Small intestine (tissue), 7 donors: ENCODE data around the gene SLC9A9. TPM values are rescaled to one million over a fixed set of nuclear protein-coding genes. Genes with fewer than 3 reads are reported as not detected.

Source experiments
- DNase-seq, 2 donors: peaks; one replicate each; pipeline versions ENCODE4 v3.0.0 to v3.0.0-alpha.2; 2013
- FAIRE-seq: peaks from 2 replicates; lab custom pipeline; 2012; peaks lifted over from hg19 to GRCh38; lab: Jason Lieb, UNC
- H3K27ac ChIP-seq, 3 donors: one replicate each; pipeline ENCODE4 v1.5.1; 2013; ENCODE audit warnings: low read length in 2 of 3, mild to moderate bottlenecking in 2 of 3, control low read depth in 1 of 3, inconsistent platforms in 1 of 3, low read depth in 1 of 3, moderate library complexity in 1 of 3
- H3K27me3 ChIP-seq, 3 donors: one replicate each; pipeline ENCODE4 v1.6.1; 2013; ENCODE audit warnings: low read length in 3 of 3, inconsistent platforms in 1 of 3; ENCODE audit not compliant: control insufficient read depth in 3 of 3, insufficient read depth in 3 of 3
- H3K36me3 ChIP-seq, 3 donors: one replicate each; pipeline ENCODE4 v1.6.1; 2013; ENCODE audit warnings: low read length in 3 of 3, inconsistent platforms in 1 of 3, low read depth in 1 of 3, mild to moderate bottlenecking in 1 of 3, moderate library complexity in 1 of 3; ENCODE audit not compliant: control insufficient read depth in 3 of 3, insufficient read depth in 2 of 3
- H3K4me1 ChIP-seq, 3 donors: one replicate each; pipeline ENCODE4 v1.6.1; 2013; ENCODE audit warnings: low read length in 2 of 3, inconsistent platforms in 1 of 3, low read depth in 1 of 3, mild to moderate bottlenecking in 1 of 3, moderate library complexity in 1 of 3; ENCODE audit not compliant: control insufficient read depth in 3 of 3, insufficient read depth in 2 of 3
- H3K4me3 ChIP-seq, 3 donors: one replicate each; pipeline ENCODE4 v1.5.1; 2013; ENCODE audit warnings: low read length in 3 of 3, control low read depth in 1 of 3, inconsistent platforms in 1 of 3, low read depth in 1 of 3, mild to moderate bottlenecking in 1 of 3, moderate library complexity in 1 of 3
- H3K9me3 ChIP-seq, 2 donors: one replicate each; pipeline ENCODE4 v1.6.1; 2013; ENCODE audit warnings: low read depth in 1 of 2, low read length in 1 of 2; ENCODE audit not compliant: control insufficient read depth in 2 of 2, insufficient read depth in 1 of 2
- WGBS, 3 donors: extraction: QIAGEN DNeasy Blood & Tissue Kit; methylation state at CpG; one replicate each; pipeline ENCODE4 v1.1.7; 2013; 5-methylcytosine and 5-hydroxymethylcytosine counted together
- polyA plus RNA-seq, 4 donors: library from polyadenylated mRNA; stranded (reverse) in 3 of 4; unstranded in 1 of 4; fragments of 200-250 nt in 3 of 4; fragments of 120-200 nt in 1 of 4; gene quantifications; one replicate each; pipeline versions ENCODE4 v1.2.1 to v1.2.3, GENCODE V29; 2013
- donor health status: healthy with polysubstance abuse.
- donor health status: control.
- donor health status: control.
- donor health status: Bipolar disorder and iron deficiency.
- donor health status: healthy.

Gene SLC9A9
- polyA plus RNA-seq, 4 donors = 1.4 to 4.6 (median 4.1) TPM; not detected in 1

DNA sequence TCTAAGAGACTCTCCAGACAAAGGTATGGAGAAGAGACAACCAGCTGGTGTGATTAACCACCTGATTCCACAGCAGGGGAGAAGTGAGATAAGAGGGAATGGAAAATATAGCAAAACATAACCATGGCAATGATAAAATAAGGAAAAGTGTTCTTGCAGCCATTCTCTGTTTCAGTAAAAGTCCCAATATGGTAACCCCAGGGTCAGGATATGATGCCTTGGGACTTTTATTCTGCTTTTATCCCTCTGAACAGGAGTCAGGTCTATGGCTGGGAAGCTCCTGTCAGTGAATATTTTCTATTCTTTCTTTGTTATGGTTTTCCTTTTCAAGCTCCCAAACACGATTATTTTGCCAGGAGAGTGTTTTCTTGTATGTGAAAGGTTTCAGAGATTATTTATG, 94.2 kb downstream of the SLC9A9 start:
- Histone ChIP-seq H3K27me3 (no peaks in the 10 kb centered on the region), H3K9me3 (no peaks in the 10 kb centered on the region), H3K36me3 (no peaks in the 10 kb centered on the region), H3K4me3 (no peak overlapping the region), H3K27ac (no peak overlapping the region), H3K4me1 (peaks cover 0 to 2% (median 0%) of the 10 kb centered on the region in 3 donors)
- no peak for DNase-seq
- WGBS, 3 donors = 47 to 64% (median 57%) methylated on average over 1 of the region's 1 CpG
- FAIRE-seq = no peak

GRCh38 chr3:143753456-143753855, 94.8 kb downstream of the SLC9A9 start:
- Histone ChIP-seq H3K4me3 (no peak overlapping the region), H3K9me3 (no peaks in the 10 kb centered on the region), H3K36me3 (no peaks in the 10 kb centered on the region), H3K27me3 (no peaks in the 10 kb centered on the region), H3K4me1 (peaks cover 0 to 2% (median 0%) of the 10 kb centered on the region in 3 donors), H3K27ac (no peak overlapping the region)
- DNase-seq (no peak), FAIRE-seq (no peak)

DNA sequence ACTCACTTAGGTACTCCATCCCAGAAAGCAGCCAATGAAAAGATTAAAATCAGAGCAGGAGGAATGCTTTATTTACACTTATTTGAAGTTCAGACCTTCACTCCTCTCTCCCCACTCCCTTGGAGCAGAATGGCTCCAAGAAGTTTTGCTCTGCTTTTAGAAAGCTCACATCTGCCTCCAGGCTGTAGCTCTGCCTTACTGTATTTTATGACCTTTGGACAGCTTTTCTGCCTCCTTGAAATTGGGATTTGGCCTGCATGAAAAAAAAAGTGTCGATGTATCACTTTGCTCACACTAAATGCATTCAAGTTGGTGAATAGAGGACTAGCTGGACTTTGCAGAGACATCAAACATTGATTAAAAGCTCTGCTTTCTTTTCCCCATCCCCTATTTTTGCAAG, 95.3 kb downstream of the SLC9A9 start:
- H3K4me1 ChIP-seq = peaks cover 0 to 2% (median 0%) of the 10 kb centered on the region in 3 donors
- 55 to 76% (median 69%) methylated on average over 1 of the region's 1 CpG for WGBS, 3 donors
- DNase-seq = no peak
- H3K27ac ChIP-seq = no peak overlapping the region
- no peak overlapping the region for H3K4me3 ChIP-seq
- no peak for FAIRE-seq
- no peaks in the 10 kb centered on the region for H3K27me3 ChIP-seq
- no peaks in the 10 kb centered on the region for H3K36me3 ChIP-seq
- no peaks in the 10 kb centered on the region for H3K9me3 ChIP-seq

DNA sequence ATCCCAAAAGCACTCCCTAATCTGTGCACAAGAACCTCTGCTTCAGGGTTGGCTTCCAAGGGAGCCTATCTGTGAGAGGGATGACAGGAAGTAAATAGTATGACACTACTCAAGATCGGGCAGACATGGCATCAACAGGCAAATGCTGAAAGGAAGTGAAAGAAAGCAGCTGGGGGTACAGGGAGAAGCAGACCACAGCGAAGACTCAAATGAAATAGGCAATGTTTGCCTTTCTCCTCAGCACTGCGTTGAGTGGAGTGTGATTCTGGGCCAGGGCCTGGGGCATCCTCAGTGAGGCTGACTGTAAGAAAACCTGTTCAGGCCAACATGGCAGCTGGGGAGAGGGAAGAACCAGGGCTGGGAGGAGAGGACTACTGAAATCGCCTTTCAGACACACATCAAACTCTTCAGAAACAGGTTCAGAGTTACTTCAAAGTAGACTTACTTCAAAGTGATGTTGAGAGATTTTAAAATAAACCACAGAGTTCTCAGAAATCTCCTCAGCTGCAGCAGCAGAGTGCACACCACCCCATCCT, 96.6 kb downstream of the SLC9A9 start:
- Histone ChIP-seq H3K4me3 (no peak overlapping the region), H3K36me3 (no peaks in the 10 kb centered on the region), H3K27ac (no peak overlapping the region), H3K9me3 (no peaks in the 10 kb centered on the region), H3K4me1 (peaks cover 0 to 2% (median 0%) of the 10 kb centered on the region in 3 donors), H3K27me3 (no peaks in the 10 kb centered on the region)
- DNase-seq (no peak), FAIRE-seq (no peak)
- WGBS, 3 donors = 66 to 68% (median 68%) methylated on average over 4 of the region's 4 CpGs

DNA sequence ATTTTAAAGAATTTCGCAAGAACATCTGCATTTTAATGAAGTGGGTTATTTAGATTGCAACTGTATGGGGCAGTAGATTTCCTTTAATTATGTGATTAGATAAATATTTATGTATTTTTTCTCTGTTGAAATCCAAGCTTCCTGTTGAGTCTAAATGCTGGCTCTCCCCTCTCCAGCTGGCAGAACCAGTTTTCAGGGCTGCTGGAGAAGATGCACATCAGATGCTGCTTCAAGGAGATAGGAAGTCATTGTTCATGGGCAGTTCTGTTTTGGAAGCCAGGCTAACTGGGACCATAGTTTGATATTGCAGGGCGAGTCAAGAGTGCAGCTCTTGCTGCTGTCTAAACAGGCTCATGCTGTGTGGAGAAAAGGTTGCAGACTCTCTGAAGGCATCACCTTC, 97.4 kb downstream of the SLC9A9 start:
- Histone ChIP-seq H3K27me3 (no peaks in the 10 kb centered on the region), H3K36me3 (no peaks in the 10 kb centered on the region), H3K27ac (no peak overlapping the region), H3K9me3 (no peaks in the 10 kb centered on the region), H3K4me3 (no peak overlapping the region), H3K4me1 (peaks cover 0 to 2% (median 0%) of the 10 kb centered on the region in 3 donors)
- WGBS, 3 donors = 70 to 84% (median 74%) methylated on average over 2 of the region's 2 CpGs
- FAIRE-seq (no peak), DNase-seq (no peak)

DNA sequence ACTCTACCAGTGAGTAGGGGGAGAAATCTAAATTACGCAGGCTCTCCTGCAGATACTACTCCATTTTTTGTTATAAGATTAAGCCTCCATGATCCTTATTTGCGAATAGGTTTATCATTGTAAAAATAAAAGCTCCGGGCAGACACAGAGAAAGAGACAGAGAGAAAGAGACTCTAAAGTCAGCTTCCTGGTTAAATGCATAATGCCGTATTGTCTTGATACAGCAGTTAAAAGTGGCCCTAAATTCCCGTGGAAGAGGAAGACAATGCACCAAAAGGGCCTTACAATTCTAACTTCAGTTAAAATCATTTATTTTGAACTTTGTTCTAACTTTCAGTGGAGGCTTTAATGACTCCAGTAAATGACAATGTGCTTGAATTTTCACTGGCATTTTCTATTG, 98.3 kb downstream of the SLC9A9 start:
- Histone ChIP-seq H3K27me3 (no peaks in the 10 kb centered on the region), H3K4me3 (no peak overlapping the region), H3K9me3 (no peaks in the 10 kb centered on the region), H3K4me1 (peaks cover 0 to 2% (median 0%) of the 10 kb centered on the region in 3 donors), H3K36me3 (no peaks in the 10 kb centered on the region), H3K27ac (no peak overlapping the region)
- DNase-seq = no peak
- FAIRE-seq = no peak
- 64 to 84% (median 77%) methylated on average over 5 of the region's 5 CpGs for WGBS, 3 donors

GRCh38 chr3:143737065-143737464, 111.2 kb downstream of the SLC9A9 start:
- no peak for FAIRE-seq
- WGBS, 3 donors = 84 to 92% (median 92%) methylated on average over 2 of the region's 2 CpGs
- no peaks in the 10 kb centered on the region for H3K36me3 ChIP-seq

GRCh38 chr3:143736205-143736997, 111.9 kb downstream of the SLC9A9 start:
- H3K4me3 ChIP-seq = no peak overlapping the region
- H3K36me3 ChIP-seq = no peaks in the 10 kb centered on the region
- DNase-seq (no peak), FAIRE-seq (no peak)
- H3K27me3 ChIP-seq = no peaks in the 10 kb centered on the region
- 24 to 55% (median 36%) methylated on average over 5 of the region's 5 CpGs for WGBS, 3 donors
- no peaks in the 10 kb centered on the region for H3K4me1 ChIP-seq
- no peaks in the 10 kb centered on the region for H3K9me3 ChIP-seq
- H3K27ac ChIP-seq = no peak overlapping the region

More at GRCh38 chr3:143737065-143737464, 111.2 kb downstream of the SLC9A9 start:
- no peaks in the 10 kb centered on the region for H3K27me3 ChIP-seq
- DNase-seq = no peak
- no peaks in the 10 kb centered on the region for H3K4me1 ChIP-seq
- no peak overlapping the region for H3K27ac ChIP-seq
- no peak overlapping the region for H3K4me3 ChIP-seq
- no peaks in the 10 kb centered on the region for H3K9me3 ChIP-seq
